ENCODE data around the gene MYO3B. TPM values are rescaled to one million over a fixed set of nuclear protein-coding genes. Genes with fewer than 3 reads are reported as not detected.
"Not testable (repeated sequence)": the region's sequence is repeated elsewhere in the genome, so short reads cannot be mapped to it uniquely, and the experiment has no call there.

MYO3B gene
- total RNA-seq, 2 experiments from 2014 or later: not detected

DNA sequence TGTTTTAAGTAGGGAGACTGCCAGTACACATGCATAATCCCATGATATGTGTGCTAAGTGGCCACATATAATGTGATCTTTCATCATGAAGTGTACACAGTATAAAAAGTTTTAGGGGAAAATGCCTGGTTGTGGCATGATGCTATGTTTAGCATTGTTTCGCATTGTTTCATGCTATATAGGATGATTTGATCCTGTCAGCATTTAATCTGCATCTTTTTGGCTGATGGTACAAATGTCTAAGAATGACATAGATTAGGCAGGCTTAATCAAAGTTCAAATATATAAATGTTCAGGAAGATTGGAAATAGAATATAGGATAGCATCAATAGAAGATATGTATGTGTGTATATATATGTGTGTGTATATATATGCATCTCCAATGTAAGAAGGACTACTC is 83.6 kb downstream of the MYO3B start:
- Histone ChIP-seq H3K36me3 (ENCODE audit: insufficient read depth, low read length) (no peaks in the 10 kb centered on the region), H4K20me1 (ENCODE audit: insufficient read depth, low read length) (no peaks in the 10 kb centered on the region), H3K4me2 (ENCODE audit: low read length) (no peak overlapping the region), H2AFZ (ENCODE audit: low read length) (no peak overlapping the region), H3K27ac (ENCODE audit: low read depth, low read length, poor library complexity, severe bottlenecking) (no peak overlapping the region), H3K4me1 (ENCODE audit: insufficient read depth, low read length, poor library complexity, severe bottlenecking) (no peaks in the 10 kb centered on the region), H3K9me3 (ENCODE audit: low read length) (no peaks in the 10 kb centered on the region), H3K9me2 (ENCODE audit: insufficient read depth, low read length) (no peaks in the 10 kb centered on the region), H3K4me3 (ENCODE audit: low read depth, low read length, poor library complexity, severe bottlenecking) (no peak overlapping the region), H3K79me2 (ENCODE audit: insufficient read depth, low read depth, low read length) (no peaks in the 10 kb centered on the region)
- BruUV-seq (replicated peaks): no TSS peak
- POLR2A ChIA-PET: interaction anchor here (1.6 kb wide), 1 partner anchor 16 kb away, joined by 3 read pairs; no protein-coding TSS in a partner anchor
- intact Hi-C loops (cut with micrococcal nuclease; ENCODE audit: unreplicated experiment): no loop called here
- CTCF ChIA-PET (ENCODE audit: unreplicated experiment): no interaction called here
- DNase-seq (ENCODE audit: low spot score): no peak
- no peak for TF ChIP-seq EZH2phosphoT487 (IDR thresholded peaks at IDR 0.05; ENCODE audit: borderline replicate concordance, low read depth, low read length)
- TF ChIP-seq, protein P1, sequence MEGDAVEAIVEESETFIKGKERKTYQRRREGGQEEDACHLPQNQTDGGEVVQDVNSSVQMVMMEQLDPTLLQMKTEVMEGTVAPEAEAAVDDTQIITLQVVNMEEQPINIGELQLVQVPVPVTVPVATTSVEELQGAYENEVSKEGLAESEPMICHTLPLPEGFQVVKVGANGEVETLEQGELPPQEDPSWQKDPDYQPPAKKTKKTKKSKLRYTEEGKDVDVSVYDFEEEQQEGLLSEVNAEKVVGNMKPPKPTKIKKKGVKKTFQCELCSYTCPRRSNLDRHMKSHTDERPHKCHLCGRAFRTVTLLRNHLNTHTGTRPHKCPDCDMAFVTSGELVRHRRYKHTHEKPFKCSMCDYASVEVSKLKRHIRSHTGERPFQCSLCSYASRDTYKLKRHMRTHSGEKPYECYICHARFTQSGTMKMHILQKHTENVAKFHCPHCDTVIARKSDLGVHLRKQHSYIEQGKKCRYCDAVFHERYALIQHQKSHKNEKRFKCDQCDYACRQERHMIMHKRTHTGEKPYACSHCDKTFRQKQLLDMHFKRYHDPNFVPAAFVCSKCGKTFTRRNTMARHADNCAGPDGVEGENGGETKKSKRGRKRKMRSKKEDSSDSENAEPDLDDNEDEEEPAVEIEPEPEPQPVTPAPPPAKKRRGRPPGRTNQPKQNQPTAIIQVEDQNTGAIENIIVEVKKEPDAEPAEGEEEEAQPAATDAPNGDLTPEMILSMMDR (conservative IDR thresholded peaks at IDR 0.05; ENCODE audit: low read length): no peak

- CTCF ChIA-PET (ENCODE audit: unreplicated experiment): no interaction called here
Observed at GRCh38 chr2:170262343-170262742, 84.4 kb downstream of the MYO3B start.

DNA sequence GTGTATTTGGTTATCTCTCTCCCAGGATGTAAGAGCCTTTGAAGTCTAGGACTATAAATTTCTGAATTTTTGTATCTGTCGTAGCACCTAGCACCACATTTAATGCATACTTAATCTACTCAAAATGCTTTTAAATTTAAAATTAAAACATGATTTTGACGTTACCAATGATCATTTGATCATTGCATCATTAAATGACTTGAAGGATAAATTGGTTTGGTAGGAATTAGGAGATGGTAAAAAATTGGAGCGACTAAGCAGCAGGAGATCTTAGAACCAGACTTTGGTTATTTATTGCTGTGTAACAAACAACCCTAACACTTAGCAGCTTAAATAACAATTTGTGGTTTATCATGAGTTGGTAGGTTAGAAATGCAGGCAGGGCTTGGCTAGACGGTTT is 84.9 kb downstream of the MYO3B start:
- no peak overlapping the region for H3K4me3 ChIP-seq (ENCODE audit: low read depth, low read length, poor library complexity, severe bottlenecking)
- no peaks in the 10 kb centered on the region for H4K20me1 ChIP-seq (ENCODE audit: insufficient read depth, low read length)
- no peaks in the 10 kb centered on the region for H3K36me3 ChIP-seq (ENCODE audit: insufficient read depth, low read length)
- H3K4me1 ChIP-seq (ENCODE audit: insufficient read depth, low read length, poor library complexity, severe bottlenecking): no peaks in the 10 kb centered on the region
- no peak overlapping the region for H3K4me2 ChIP-seq (ENCODE audit: low read length)
- no TSS peak for BruUV-seq (replicated peaks)
- DNase-seq (ENCODE audit: low spot score): no peak
- no peaks in the 10 kb centered on the region for H3K79me2 ChIP-seq (ENCODE audit: insufficient read depth, low read depth, low read length)
- intact Hi-C loops (cut with micrococcal nuclease; ENCODE audit: unreplicated experiment): no loop called here
- no peak overlapping the region for H2AFZ ChIP-seq (ENCODE audit: low read length)
- no peaks in the 10 kb centered on the region for H3K9me2 ChIP-seq (ENCODE audit: insufficient read depth, low read length)
- H3K27ac ChIP-seq (ENCODE audit: low read depth, low read length, poor library complexity, severe bottlenecking): no peak overlapping the region
- no peak for TF ChIP-seq EZH2phosphoT487 (IDR thresholded peaks at IDR 0.05; ENCODE audit: borderline replicate concordance, low read depth, low read length)
- TF ChIP-seq, protein P1 (conservative IDR thresholded peaks at IDR 0.05; ENCODE audit: low read length): no peak
- ChIA-PET POLR2A (no interaction called here), CTCF (ENCODE audit: unreplicated experiment) (no interaction called here)
- no peaks in the 10 kb centered on the region for H3K9me3 ChIP-seq (ENCODE audit: low read length)

More at GRCh38 chr2:170262343-170262742, 84.4 kb downstream of the MYO3B start:
- H3K4me1 ChIP-seq (ENCODE audit: insufficient read depth, low read length, poor library complexity, severe bottlenecking): no peaks in the 10 kb centered on the region
- intact Hi-C loops (cut with micrococcal nuclease; ENCODE audit: unreplicated experiment): no loop called here
- H2AFZ ChIP-seq (ENCODE audit: low read length): no peak overlapping the region
- no peaks in the 10 kb centered on the region for H3K9me3 ChIP-seq (ENCODE audit: low read length)
- H3K27ac ChIP-seq (ENCODE audit: low read depth, low read length, poor library complexity, severe bottlenecking): no peak overlapping the region
- no peaks in the 10 kb centered on the region for H3K36me3 ChIP-seq (ENCODE audit: insufficient read depth, low read length)
- H4K20me1 ChIP-seq (ENCODE audit: insufficient read depth, low read length): no peaks in the 10 kb centered on the region
- TF ChIP-seq, protein P1 (conservative IDR thresholded peaks at IDR 0.05; ENCODE audit: low read length): no peak
- TF ChIP-seq EZH2phosphoT487 (IDR thresholded peaks at IDR 0.05; ENCODE audit: borderline replicate concordance, low read depth, low read length): no peak
- no TSS peak for BruUV-seq (replicated peaks)
- POLR2A ChIA-PET: interaction anchor here (1.6 kb wide), 1 partner anchor 15 kb away, joined by 3 read pairs; no protein-coding TSS in a partner anchor
- no peak overlapping the region for H3K4me3 ChIP-seq (ENCODE audit: low read depth, low read length, poor library complexity, severe bottlenecking)
- H3K79me2 ChIP-seq (ENCODE audit: insufficient read depth, low read depth, low read length): no peaks in the 10 kb centered on the region
- no peak overlapping the region for H3K4me2 ChIP-seq (ENCODE audit: low read length)
- no peaks in the 10 kb centered on the region for H3K9me2 ChIP-seq (ENCODE audit: insufficient read depth, low read length)
- DNase-seq (ENCODE audit: low spot score): no peak

DNA sequence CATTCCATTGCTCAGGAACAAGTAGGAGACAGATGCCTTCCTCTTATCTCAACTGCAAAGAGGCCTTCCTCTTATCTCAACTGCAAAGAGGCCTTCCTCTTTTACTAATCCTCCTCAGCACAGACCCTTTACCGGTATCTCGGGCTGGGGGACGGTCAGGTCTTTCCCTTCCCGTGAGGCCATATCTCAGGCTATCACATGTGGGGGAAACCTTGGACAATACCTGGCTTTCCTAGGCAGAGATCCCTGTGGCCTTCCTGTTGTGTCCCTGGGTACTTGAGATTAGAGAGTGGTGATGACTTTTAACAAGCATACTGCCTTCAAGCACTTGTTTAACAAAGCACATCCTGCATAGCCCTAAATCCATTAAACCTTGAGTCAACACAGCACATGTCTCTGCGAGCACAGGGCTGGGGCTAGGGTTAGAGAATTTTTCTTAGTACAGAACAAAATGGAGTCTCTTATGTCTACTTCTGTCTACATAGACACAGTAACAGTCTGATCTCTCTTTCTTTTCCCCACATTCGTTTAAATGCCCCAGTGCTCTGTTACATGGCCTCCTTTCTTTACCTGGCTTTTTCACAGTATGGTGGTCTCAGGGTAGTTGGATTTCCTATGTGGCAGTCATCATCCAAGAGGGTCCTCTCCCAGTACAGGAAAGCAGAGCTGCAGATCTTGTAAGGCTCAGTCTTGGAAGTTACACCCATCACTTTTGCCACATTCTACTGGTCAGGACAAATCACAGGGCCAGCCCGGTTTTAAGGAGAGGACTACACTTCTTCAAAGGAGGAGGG is 86.0 kb downstream of the MYO3B start:
- H3K9me2 ChIP-seq (ENCODE audit: insufficient read depth, low read length); POLR2A ChIA-PET; H3K4me1 ChIP-seq (ENCODE audit: insufficient read depth, low read length, poor library complexity, severe bottlenecking); DNase-seq (ENCODE audit: low spot score); H3K9me3 ChIP-seq (ENCODE audit: low read length); CTCF ChIA-PET (ENCODE audit: unreplicated experiment); BruUV-seq (replicated peaks); H3K27ac ChIP-seq (ENCODE audit: low read depth, low read length, poor library complexity, severe bottlenecking); H3K4me3 ChIP-seq (ENCODE audit: low read depth, low read length, poor library complexity, severe bottlenecking); H2AFZ ChIP-seq (ENCODE audit: low read length); H4K20me1 ChIP-seq (ENCODE audit: insufficient read depth, low read length); H3K79me2 ChIP-seq (ENCODE audit: insufficient read depth, low read depth, low read length); H3K36me3 ChIP-seq (ENCODE audit: insufficient read depth, low read length); intact Hi-C loops (cut with micrococcal nuclease; ENCODE audit: unreplicated experiment); H3K4me2 ChIP-seq (ENCODE audit: low read length): not testable (repeated sequence)
